PC-3 (cell line): ENCODE measurements around the gene SERPINE1. TPM values are rescaled to one million over a fixed set of nuclear protein-coding genes. Genes with fewer than 3 reads are reported as not detected.

ENCODE experiments used
- ATAC-seq: fragments of 200-7000 bp; cut with Tn5 transposase; 2 replicates; pipeline ENCODE4 v1.9.1; 2020; ENCODE audit warnings: mild to moderate bottlenecking, moderate library complexity
- BruUV-seq: library from RNA; stranded (reverse); fragments of 400-500 nt; replicated peaks from 2 replicates; lab custom pipeline; 2021; lab: Mats Ljungman, UMichigan
- CTCF ChIA-PET: fragments of 300-600 bp; sonication (Branson Sonifier 250); formaldehyde crosslinking; loops from one replicate; lab custom pipeline; 2022; ENCODE audit warnings: antibody characterized with exemption; lab: Charles Lee
- POLR2A ChIA-PET: fragments of 300-600 bp; sonication (Branson Sonifier 250); formaldehyde crosslinking; loops from one replicate; lab custom pipeline; 2022; ENCODE audit warnings: antibody characterized with exemption; ENCODE audit not compliant: unreplicated experiment; lab: Charles Lee
- DNase-seq: peaks from one replicate; pipeline ENCODE4 v3.0.0-alpha.2; 2015
- H2AFZ ChIP-seq: fragments of 300-600 bp; sonication (generic); 2 replicates; pipeline ENCODE4 v1.6.0; 2016; ENCODE audit warnings: antibody characterized with exemption, low read length
- H3F3A ChIP-seq: fragments of 300-600 bp; sonication (generic); one replicate; pipeline ENCODE4 v1.6.0; 2017; ENCODE audit warnings: antibody characterized with exemption, low read length, control low read depth, mild to moderate bottlenecking; ENCODE audit not compliant: unreplicated experiment
- H3K27ac ChIP-seq: fragments of 300-600 bp; sonication (generic); 2 replicates; pipeline ENCODE4 v1.5.1; 2016; ENCODE audit warnings: mild to moderate bottlenecking, low read length
- H3K27me3 ChIP-seq: fragments of 300-600 bp; sonication (generic); 2 replicates; pipeline ENCODE4 v1.6.1; 2016; ENCODE audit warnings: low read length, mixed read lengths
- H3K36me3 ChIP-seq: fragments of 300-600 bp; sonication (generic); 2 replicates; pipeline ENCODE4 v1.6.1; 2016; ENCODE audit warnings: low read depth, mixed run types, low read length, mixed read lengths
- H3K4me1 ChIP-seq: fragments of 300-600 bp; sonication (generic); 2 replicates; pipeline ENCODE4 v1.5.1; 2016; ENCODE audit warnings: low read length; ENCODE audit not compliant: insufficient read depth
- H3K4me2 ChIP-seq: fragments of 300-600 bp; sonication (generic); 2 replicates; pipeline ENCODE4 v1.6.0; 2016; ENCODE audit warnings: low read length
- H3K4me3 ChIP-seq: fragments of 300-600 bp; sonication (generic); 2 replicates; pipeline ENCODE4 v1.5.1; 2016; ENCODE audit warnings: mild to moderate bottlenecking, low read length, mixed read lengths
- H3K79me2 ChIP-seq: fragments of 300-600 bp; sonication (generic); 2 replicates; pipeline ENCODE4 v1.6.1; 2017; ENCODE audit warnings: low read length, mixed read lengths
- H3K9ac ChIP-seq: fragments of 300-600 bp; sonication (generic); 2 replicates; pipeline ENCODE4 v1.6.0; 2016; ENCODE audit warnings: mild to moderate bottlenecking, low read length
- H3K9me2 ChIP-seq: fragments of 300-600 bp; sonication (generic); replicated peaks from 2 replicates; pipeline ENCODE4 v1.6.1; 2016; ENCODE audit warnings: mixed run types, low read length, mixed read lengths
- H3K9me3 ChIP-seq: fragments of 300-600 bp; sonication (generic); 2 replicates; pipeline ENCODE4 v1.6.1; 2016; ENCODE audit warnings: low read length, mixed read lengths
- H4K20me1 ChIP-seq: fragments of 300-600 bp; sonication (generic); 2 replicates; pipeline ENCODE4 v1.6.1; 2016; ENCODE audit warnings: low read length, mixed read lengths
- CTCF ChIP-seq: fragments of 300-600 bp; sonication (generic); conservative IDR thresholded peaks from 2 replicates; pipeline ENCODE4 v1.5.1; 2017; ENCODE audit warnings: antibody characterized with exemption, low read depth, mild to moderate bottlenecking, low read length
- EZH2 ChIP-seq: fragments of 300-600 bp; sonication (generic); IDR thresholded peaks from one replicate; pipeline ENCODE4 v1.6.1; 2017; ENCODE audit warnings: antibody characterized with exemption, mild to moderate bottlenecking, low read length; ENCODE audit not compliant: unreplicated experiment
- EZH2phosphoT487 ChIP-seq: fragments of 300-600 bp; sonication (generic); IDR thresholded peaks from 2 replicates; pipeline ENCODE4 v1.6.1; 2018; ENCODE audit warnings: mild to moderate bottlenecking, antibody characterized with exemption, low read length, borderline replicate concordance
- intact Hi-C: fragments of 100-400 bp; cut with micrococcal nuclease; formaldehyde crosslinking; loops from 2 replicates; pipeline ENCODE4 v1.9.0; 2023
- total RNA-seq: library from RNA; depleted of rRNA; stranded (reverse); fragments of >200 nt; gene quantifications from 2 replicates; pipeline ENCODE4 v1.2.3, GENCODE V29; 2014

The SERPINE1 gene
- total RNA-seq, 1 experiment from 2014 or later: 46.1 TPM

- ChIA-PET POLR2A (no interaction called here), CTCF (no interaction called here)
- intact Hi-C loops: no loop called here
- H3K36me3 ChIP-seq: no peaks in the 10 kb centered on the region
- H3K27me3 ChIP-seq: no peaks in the 10 kb centered on the region
- no peak overlapping the region for H3K9ac ChIP-seq
- no peak for DNase-seq
- H3K9me2 ChIP-seq: no peaks in the 10 kb centered on the region
- no peak overlapping the region for H3K4me3 ChIP-seq
- no peaks in the 10 kb centered on the region for H4K20me1 ChIP-seq
- H2AFZ ChIP-seq: no peak overlapping the region
- ATAC-seq: no peak
- TF ChIP-seq EZH2phosphoT487 (no peak), EZH2 (no peak), CTCF (no peak)
- H3K4me1 ChIP-seq: peaks cover 40% of the 10 kb centered on the region
- H3K4me2 ChIP-seq: no peak overlapping the region
- no TSS peak for BruUV-seq
- H3K9me3 ChIP-seq: no peaks in the 10 kb centered on the region
- no peak overlapping the region for H3K27ac ChIP-seq
- no peaks in the 10 kb centered on the region for H3K79me2 ChIP-seq
- no peaks in the 10 kb centered on the region for H3F3A ChIP-seq
Observed at GRCh38 chr7:101097561-101097960, 29.3 kb upstream of the SERPINE1 start.

GRCh38 chr7:101099969-101100781, 26.7 kb upstream of the SERPINE1 start:
- POLR2A ChIA-PET: interaction anchor here (0.6 kb wide), 2 partner anchors 9 to 17 kb away, joined by 3 to 5 read pairs; no protein-coding TSS in a partner anchor
- intact Hi-C loops: loop anchor here (1.0 to 2.0 kb wide), 2 partner anchors 25 to 38 kb away; no protein-coding TSS in a partner anchor

More at GRCh38 chr7:101099969-101100781, 26.7 kb upstream of the SERPINE1 start:
- TF ChIP-seq EZH2 (no peak), CTCF (no peak), EZH2phosphoT487 (no peak)
- ATAC-seq: peak; percentile 95
- Histone ChIP-seq H3F3A (no peaks in the 10 kb centered on the region), H3K79me2 (no peaks in the 10 kb centered on the region), H3K4me2 (peak overlapping the region; percentile 57), H3K27ac (peak overlapping the region; percentile 81), H3K27me3 (no peaks in the 10 kb centered on the region), H3K4me3 (peak overlapping the region; percentile 9; the same call in 1 of the 2 replicates), H3K4me1 (peaks cover 27% of the 10 kb centered on the region), H3K9me2 (no peaks in the 10 kb centered on the region), H3K9me3 (no peaks in the 10 kb centered on the region), H2AFZ (peak overlapping the region; percentile 59), H3K9ac (peak overlapping the region; percentile 65), H3K36me3 (no peaks in the 10 kb centered on the region), H4K20me1 (no peaks in the 10 kb centered on the region)
- BruUV-seq: TSS peak; percentile 23
- CTCF ChIA-PET: interaction anchor here (1.0 kb wide), 1 partner anchor 93 kb away, joined by 5 read pairs; no protein-coding TSS in a partner anchor
- DNase-seq: peak; percentile 99
